Measurements from ENCODE around the gene C3orf18.

- TF ChIP-seq, protein P1, sequence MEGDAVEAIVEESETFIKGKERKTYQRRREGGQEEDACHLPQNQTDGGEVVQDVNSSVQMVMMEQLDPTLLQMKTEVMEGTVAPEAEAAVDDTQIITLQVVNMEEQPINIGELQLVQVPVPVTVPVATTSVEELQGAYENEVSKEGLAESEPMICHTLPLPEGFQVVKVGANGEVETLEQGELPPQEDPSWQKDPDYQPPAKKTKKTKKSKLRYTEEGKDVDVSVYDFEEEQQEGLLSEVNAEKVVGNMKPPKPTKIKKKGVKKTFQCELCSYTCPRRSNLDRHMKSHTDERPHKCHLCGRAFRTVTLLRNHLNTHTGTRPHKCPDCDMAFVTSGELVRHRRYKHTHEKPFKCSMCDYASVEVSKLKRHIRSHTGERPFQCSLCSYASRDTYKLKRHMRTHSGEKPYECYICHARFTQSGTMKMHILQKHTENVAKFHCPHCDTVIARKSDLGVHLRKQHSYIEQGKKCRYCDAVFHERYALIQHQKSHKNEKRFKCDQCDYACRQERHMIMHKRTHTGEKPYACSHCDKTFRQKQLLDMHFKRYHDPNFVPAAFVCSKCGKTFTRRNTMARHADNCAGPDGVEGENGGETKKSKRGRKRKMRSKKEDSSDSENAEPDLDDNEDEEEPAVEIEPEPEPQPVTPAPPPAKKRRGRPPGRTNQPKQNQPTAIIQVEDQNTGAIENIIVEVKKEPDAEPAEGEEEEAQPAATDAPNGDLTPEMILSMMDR (IDR thresholded peaks at IDR 0.05; ENCODE audit: poor library complexity) = no peak
- TF ChIP-seq EZH2 (IDR thresholded peaks at IDR 0.05; ENCODE audit: borderline replicate concordance) = no peak
- TF ChIP-seq EZH2phosphoT487 (IDR thresholded peaks at IDR 0.05; ENCODE audit: low read depth, severe bottlenecking, unreplicated experiment) = no peak
Observed at GRCh38 chr3:50572801-50573371, 5.3 kb upstream of the C3orf18 start.
